Astrocyte (in vitro differentiated cells and primary cell): ENCODE measurements around the gene ZSCAN26.

Experiments used
- EZH2 ChIP-seq: IDR thresholded peaks from 2 replicates; pipeline ENCODE4 v1.6.1; 2012; ENCODE audit warnings: mild to moderate bottlenecking, low read length, inconsistent platforms; ENCODE audit not compliant: insufficient read depth
- TF ChIP-seq, protein P1 (sequence below): IDR thresholded peaks from 2 replicates; pipeline ENCODE4 v1.5.1; 2011; ENCODE audit warnings: low read depth, mild to moderate bottlenecking, inconsistent platforms, low read length, moderate library complexity; ENCODE audit not compliant: insufficient read depth

- TF ChIP-seq, protein P1, sequence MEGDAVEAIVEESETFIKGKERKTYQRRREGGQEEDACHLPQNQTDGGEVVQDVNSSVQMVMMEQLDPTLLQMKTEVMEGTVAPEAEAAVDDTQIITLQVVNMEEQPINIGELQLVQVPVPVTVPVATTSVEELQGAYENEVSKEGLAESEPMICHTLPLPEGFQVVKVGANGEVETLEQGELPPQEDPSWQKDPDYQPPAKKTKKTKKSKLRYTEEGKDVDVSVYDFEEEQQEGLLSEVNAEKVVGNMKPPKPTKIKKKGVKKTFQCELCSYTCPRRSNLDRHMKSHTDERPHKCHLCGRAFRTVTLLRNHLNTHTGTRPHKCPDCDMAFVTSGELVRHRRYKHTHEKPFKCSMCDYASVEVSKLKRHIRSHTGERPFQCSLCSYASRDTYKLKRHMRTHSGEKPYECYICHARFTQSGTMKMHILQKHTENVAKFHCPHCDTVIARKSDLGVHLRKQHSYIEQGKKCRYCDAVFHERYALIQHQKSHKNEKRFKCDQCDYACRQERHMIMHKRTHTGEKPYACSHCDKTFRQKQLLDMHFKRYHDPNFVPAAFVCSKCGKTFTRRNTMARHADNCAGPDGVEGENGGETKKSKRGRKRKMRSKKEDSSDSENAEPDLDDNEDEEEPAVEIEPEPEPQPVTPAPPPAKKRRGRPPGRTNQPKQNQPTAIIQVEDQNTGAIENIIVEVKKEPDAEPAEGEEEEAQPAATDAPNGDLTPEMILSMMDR = no peak
- TF ChIP-seq EZH2 = no peak
Observed at GRCh38 chr6:28257042-28257441, 9.9 kb upstream of the ZSCAN26 start.
